ENCODE measurements around the gene BORCS6. TPM values are rescaled to one million over a fixed set of nuclear protein-coding genes. Genes with fewer than 3 reads are reported as not detected.

Gene BORCS6
- total and polyA plus RNA-seq, 9 of the 15 experiments (the other 6 are each of a cell fraction or from before 2014, with no cell fraction given), result 0.01 to 7.4 (median 2.3) TPM

GRCh38 chr17:8173056-8173870, 16.7 kb downstream of the BORCS6 start (continued):
- TF ChIP-seq, protein P1, sequence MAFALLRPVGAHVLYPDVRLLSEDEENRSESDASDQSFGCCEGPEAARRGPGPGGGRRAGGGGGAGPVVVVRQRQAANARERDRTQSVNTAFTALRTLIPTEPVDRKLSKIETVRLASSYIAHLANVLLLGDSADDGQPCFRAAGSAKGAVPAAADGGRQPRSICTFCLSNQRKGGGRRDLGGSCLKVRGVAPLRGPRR (CRISPR knock-in tag; IDR thresholded peaks at IDR 0.05), result no peak
- TF ChIP-seq ZNF584 (CRISPR knock-in tag; IDR thresholded peaks at IDR 0.05; ENCODE audit: low read depth), result peak; percentile 49; the same call in 1 of the 2 replicates
- peak; percentile 98 for TF ChIP-seq GTF2A2 (tag; IDR thresholded peaks at IDR 0.05)
- TF ChIP-seq TCF7L2 (IDR thresholded peaks at IDR 0.05; ENCODE audit: low read depth, low read length), result no peak
- TF ChIP-seq EP400 (IDR thresholded peaks at IDR 0.05), result peak; percentile 77
- TF ChIP-seq BRCA1 (IDR thresholded peaks at IDR 0.05), result no peak
- TF ChIP-seq BRCA1 (CRISPR knock-in tag; IDR thresholded peaks at IDR 0.05), result no peak
- peak; percentile 83; the same call in 1 of the 2 replicates for TF ChIP-seq ZNF444 (CRISPR knock-in tag; IDR thresholded peaks at IDR 0.05)
- no peak for TF ChIP-seq PTTG1 (tag; IDR thresholded peaks at IDR 0.05; ENCODE audit: low read depth)
- TF ChIP-seq, protein P2, sequence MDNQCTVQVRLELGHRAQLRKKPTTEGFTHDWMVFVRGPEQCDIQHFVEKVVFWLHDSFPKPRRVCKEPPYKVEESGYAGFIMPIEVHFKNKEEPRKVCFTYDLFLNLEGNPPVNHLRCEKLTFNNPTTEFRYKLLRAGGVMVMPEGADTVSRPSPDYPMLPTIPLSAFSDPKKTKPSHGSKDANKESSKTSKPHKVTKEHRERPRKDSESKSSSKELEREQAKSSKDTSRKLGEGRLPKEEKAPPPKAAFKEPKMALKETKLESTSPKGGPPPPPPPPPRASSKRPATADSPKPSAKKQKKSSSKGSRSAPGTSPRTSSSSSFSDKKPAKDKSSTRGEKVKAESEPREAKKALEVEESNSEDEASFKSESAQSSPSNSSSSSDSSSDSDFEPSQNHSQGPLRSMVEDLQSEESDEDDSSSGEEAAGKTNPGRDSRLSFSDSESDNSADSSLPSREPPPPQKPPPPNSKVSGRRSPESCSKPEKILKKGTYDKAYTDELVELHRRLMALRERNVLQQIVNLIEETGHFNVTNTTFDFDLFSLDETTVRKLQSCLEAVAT (IDR thresholded peaks at IDR 0.05), result peak; percentile 95 to 98
- peak; percentile 63; the same call in 1 of the 2 replicates for TF ChIP-seq KAT7 (CRISPR knock-in tag; IDR thresholded peaks at IDR 0.05; ENCODE audit: borderline replicate concordance)
- peak; percentile 74; the same call in 1 of the 2 replicates for TF ChIP-seq ARID3A (IDR thresholded peaks at IDR 0.05; ENCODE audit: borderline replicate concordance, low read depth, low read length)
- TF ChIP-seq ZNF146 (CRISPR knock-in tag; IDR thresholded peaks at IDR 0.05; ENCODE audit: unreplicated experiment), result no peak
- peak; percentile 69 for TF ChIP-seq GABPA (tag; conservative IDR thresholded peaks at IDR 0.05; ENCODE audit: low read depth)
- no peak for TF ChIP-seq PPARD (CRISPR knock-in tag; IDR thresholded peaks at IDR 0.05)
- TF ChIP-seq ZNF197 (CRISPR knock-in tag; IDR thresholded peaks at IDR 0.05; ENCODE audit: low read depth), result no peak
- TF ChIP-seq, protein P3, sequence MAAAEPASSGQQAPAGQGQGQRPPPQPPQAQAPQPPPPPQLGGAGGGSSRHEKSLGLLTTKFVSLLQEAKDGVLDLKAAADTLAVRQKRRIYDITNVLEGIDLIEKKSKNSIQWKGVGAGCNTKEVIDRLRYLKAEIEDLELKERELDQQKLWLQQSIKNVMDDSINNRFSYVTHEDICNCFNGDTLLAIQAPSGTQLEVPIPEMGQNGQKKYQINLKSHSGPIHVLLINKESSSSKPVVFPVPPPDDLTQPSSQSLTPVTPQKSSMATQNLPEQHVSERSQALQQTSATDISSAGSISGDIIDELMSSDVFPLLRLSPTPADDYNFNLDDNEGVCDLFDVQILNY (CRISPR knock-in tag; IDR thresholded peaks at IDR 0.05), result peak; percentile 87
- no peak for TF ChIP-seq ZNF408 (CRISPR knock-in tag; IDR thresholded peaks at IDR 0.05; ENCODE audit: low read depth)
- no peak for TF ChIP-seq ZNF778 (CRISPR knock-in tag; IDR thresholded peaks at IDR 0.05)
- TF ChIP-seq MTA1 (IDR thresholded peaks at IDR 0.05; ENCODE audit: borderline replicate concordance), result peak; percentile 95
- peak in 1 of 2 experiments; percentile 99; a peak in 2 of 4 replicates for TF ChIP-seq CSDE1 (IDR thresholded peaks at IDR 0.05)
- peak; percentile 71; the same call in 1 of the 2 replicates for TF ChIP-seq NCOA6 (IDR thresholded peaks at IDR 0.05)
- TF ChIP-seq SMC3 (conservative IDR thresholded peaks at IDR 0.05; ENCODE audit: insufficient read depth, low read depth, low read length), result no peak
- TF ChIP-seq CXXC5 (CRISPR knock-in tag; IDR thresholded peaks at IDR 0.05), result peak; percentile 91
- TF ChIP-seq JUNB (CRISPR knock-in tag; conservative IDR thresholded peaks at IDR 0.05), result peak; percentile 70; the same call in 1 of the 2 replicates
- no peak for TF ChIP-seq ZNF124 (CRISPR knock-in tag; IDR thresholded peaks at IDR 0.05)
